Measurements from ENCODE around the gene IQSEC2.
A peak's percentile ranks its signal among the peaks of the same experiment; 100 is the strongest.

Gene IQSEC2

DNA sequence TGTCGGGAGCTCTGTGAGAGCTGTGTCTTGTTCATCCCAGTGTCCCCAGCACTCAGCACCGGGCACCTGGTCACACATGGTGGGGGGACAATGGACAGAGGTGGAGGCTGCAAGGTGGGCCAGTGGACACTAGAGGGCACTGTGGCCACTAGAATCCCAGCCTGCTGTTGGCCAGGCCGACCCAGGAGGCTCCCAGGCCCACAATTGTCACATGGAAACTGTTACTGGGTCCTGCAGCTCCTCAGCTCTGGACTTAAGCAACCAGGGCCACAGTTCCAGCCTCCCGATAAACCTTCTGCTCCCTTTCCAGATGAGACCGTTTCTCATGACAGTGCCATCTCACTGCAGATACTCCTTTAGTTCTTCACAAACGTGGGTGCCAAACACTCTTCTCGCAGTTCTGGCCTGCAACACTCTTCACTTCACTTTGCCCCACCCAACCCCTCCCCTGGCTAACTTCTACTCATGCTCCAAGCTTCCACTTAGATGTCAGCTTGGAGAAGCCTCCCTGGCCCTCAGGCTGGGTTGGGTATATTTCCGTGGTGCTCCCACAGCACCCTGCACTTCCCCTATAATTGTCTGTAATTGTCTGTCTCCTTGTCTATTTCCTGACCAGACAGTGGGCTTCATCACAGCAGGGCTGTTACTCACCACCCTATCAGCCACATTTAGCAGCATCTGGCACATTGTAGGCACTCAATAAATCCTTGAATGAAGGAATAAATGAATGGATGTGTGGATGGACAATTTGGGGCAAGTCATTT, 3.5 kb upstream of the IQSEC2 start (continued):
- TF ChIP-seq, protein P1, sequence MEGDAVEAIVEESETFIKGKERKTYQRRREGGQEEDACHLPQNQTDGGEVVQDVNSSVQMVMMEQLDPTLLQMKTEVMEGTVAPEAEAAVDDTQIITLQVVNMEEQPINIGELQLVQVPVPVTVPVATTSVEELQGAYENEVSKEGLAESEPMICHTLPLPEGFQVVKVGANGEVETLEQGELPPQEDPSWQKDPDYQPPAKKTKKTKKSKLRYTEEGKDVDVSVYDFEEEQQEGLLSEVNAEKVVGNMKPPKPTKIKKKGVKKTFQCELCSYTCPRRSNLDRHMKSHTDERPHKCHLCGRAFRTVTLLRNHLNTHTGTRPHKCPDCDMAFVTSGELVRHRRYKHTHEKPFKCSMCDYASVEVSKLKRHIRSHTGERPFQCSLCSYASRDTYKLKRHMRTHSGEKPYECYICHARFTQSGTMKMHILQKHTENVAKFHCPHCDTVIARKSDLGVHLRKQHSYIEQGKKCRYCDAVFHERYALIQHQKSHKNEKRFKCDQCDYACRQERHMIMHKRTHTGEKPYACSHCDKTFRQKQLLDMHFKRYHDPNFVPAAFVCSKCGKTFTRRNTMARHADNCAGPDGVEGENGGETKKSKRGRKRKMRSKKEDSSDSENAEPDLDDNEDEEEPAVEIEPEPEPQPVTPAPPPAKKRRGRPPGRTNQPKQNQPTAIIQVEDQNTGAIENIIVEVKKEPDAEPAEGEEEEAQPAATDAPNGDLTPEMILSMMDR (tag by site-specific recombination; IDR thresholded peaks at IDR 0.05) = peak; percentile 90
- no peak for TF ChIP-seq ZNF133 (tag by site-specific recombination; IDR thresholded peaks at IDR 0.05)
- TF ChIP-seq ZNF701 (tag by site-specific recombination; IDR thresholded peaks at IDR 0.05) = no peak
- TF ChIP-seq ZNF2 (tag by site-specific recombination; IDR thresholded peaks at IDR 0.05) = 0 out of 2 replicates have a peak, but pooled peaks have one; percentile 41
- no peak for TF ChIP-seq ZNF658 (tag by site-specific recombination; IDR thresholded peaks at IDR 0.05)

DNA sequence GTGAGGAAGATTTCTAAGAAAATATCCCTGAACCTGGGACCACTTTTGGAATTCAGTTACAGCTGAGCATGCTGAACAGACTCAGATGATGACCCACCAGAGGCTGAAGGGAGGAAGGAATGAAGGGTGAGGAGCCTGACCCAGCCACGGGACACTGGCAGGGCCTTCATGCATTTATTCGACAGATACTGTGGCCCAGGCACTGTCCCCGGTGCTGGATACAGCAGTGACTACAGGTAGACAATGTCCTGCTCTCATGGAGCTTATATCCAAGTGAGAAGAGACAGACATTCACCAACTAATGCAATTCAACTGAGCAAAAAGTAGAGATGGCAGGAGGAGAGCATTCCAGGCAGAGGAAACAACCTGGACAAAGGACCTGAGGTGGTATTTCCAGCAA, 2.2 kb upstream of the IQSEC2 start:
- POLR2A ChIA-PET = interaction anchor here (1.1 to 4.8 kb wide), 2 partner anchors 30 to 58 kb away, joined by 3 to 23 read pairs; partner anchors contain the start of gene KDM5C
- Histone ChIP-seq H3K9me3 (ENCODE audit: control insufficient read depth, insufficient read depth, low read depth, low read length) (no peaks in the 10 kb centered on the region), H3K36me3 (ENCODE audit: control insufficient read depth in 2 of 2, insufficient read depth in 1 of 2, low read length in 2 of 2) (no peaks in the 10 kb centered on the region), H3K4me1 (ENCODE audit: control insufficient read depth, insufficient read depth, low read length) (peaks cover 32% of the 10 kb centered on the region), H3K27ac (ENCODE audit: extremely low read depth, low read depth, low read length) (no peak overlapping the region), H3K4me3 (ENCODE audit: low read depth, low read length) (no peak overlapping the region)
- CTCF ChIA-PET = interaction anchor here (0.6 to 9.2 kb wide), 34 partner anchors 10 to 1475 kb away, joined by 3 to 153 read pairs (median 8); partner anchors contain the start of genes KDM5C, RIBC1 and SMC1A
- TF ChIP-seq, protein P2, sequence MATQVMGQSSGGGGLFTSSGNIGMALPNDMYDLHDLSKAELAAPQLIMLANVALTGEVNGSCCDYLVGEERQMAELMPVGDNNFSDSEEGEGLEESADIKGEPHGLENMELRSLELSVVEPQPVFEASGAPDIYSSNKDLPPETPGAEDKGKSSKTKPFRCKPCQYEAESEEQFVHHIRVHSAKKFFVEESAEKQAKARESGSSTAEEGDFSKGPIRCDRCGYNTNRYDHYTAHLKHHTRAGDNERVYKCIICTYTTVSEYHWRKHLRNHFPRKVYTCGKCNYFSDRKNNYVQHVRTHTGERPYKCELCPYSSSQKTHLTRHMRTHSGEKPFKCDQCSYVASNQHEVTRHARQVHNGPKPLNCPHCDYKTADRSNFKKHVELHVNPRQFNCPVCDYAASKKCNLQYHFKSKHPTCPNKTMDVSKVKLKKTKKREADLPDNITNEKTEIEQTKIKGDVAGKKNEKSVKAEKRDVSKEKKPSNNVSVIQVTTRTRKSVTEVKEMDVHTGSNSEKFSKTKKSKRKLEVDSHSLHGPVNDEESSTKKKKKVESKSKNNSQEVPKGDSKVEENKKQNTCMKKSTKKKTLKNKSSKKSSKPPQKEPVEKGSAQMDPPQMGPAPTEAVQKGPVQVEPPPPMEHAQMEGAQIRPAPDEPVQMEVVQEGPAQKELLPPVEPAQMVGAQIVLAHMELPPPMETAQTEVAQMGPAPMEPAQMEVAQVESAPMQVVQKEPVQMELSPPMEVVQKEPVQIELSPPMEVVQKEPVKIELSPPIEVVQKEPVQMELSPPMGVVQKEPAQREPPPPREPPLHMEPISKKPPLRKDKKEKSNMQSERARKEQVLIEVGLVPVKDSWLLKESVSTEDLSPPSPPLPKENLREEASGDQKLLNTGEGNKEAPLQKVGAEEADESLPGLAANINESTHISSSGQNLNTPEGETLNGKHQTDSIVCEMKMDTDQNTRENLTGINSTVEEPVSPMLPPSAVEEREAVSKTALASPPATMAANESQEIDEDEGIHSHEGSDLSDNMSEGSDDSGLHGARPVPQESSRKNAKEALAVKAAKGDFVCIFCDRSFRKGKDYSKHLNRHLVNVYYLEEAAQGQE (tag by site-specific recombination; IDR thresholded peaks at IDR 0.05) = peak; percentile 77
- TF ChIP-seq, protein P3, sequence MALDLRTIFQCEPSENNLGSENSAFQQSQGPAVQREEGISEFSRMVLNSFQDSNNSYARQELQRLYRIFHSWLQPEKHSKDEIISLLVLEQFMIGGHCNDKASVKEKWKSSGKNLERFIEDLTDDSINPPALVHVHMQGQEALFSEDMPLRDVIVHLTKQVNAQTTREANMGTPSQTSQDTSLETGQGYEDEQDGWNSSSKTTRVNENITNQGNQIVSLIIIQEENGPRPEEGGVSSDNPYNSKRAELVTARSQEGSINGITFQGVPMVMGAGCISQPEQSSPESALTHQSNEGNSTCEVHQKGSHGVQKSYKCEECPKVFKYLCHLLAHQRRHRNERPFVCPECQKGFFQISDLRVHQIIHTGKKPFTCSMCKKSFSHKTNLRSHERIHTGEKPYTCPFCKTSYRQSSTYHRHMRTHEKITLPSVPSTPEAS (tag by site-specific recombination; IDR thresholded peaks at IDR 0.05) = no peak
- TF ChIP-seq ZBTB1 (tag by site-specific recombination; IDR thresholded peaks at IDR 0.05) (no peak), ZNF274 (IDR thresholded peaks at IDR 0.05; ENCODE audit: low read length) (no peak), ZNF274 (tag by site-specific recombination; IDR thresholded peaks at IDR 0.05; ENCODE audit: borderline replicate concordance) (no peak)

DNA sequence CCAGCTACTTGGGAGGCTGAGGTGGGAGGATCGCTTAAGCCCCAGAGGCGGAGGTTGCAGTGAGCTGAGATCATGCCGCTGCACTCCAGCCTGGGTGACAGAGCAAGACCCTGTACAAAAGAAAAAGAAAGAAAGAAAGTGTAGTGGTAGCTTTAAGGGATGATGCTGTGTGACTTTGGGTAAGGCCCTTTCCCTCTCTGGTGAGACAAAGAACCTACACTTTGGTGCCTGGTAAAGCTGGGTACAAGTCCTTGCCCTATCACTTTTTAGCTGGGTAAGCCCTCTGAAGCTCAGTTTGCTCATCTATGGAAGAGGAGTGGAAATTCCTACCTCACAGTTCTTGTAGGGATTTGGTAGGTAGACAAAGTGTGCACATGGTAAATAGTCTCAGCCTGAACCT, 1.7 kb upstream of the IQSEC2 start:
- Histone ChIP-seq H3K27ac (ENCODE audit: extremely low read depth, low read depth, low read length) (no peak overlapping the region), H3K9me3 (ENCODE audit: control insufficient read depth, insufficient read depth, low read depth, low read length) (no peaks in the 10 kb centered on the region), H3K4me3 (ENCODE audit: low read depth, low read length) (no peak overlapping the region), H3K4me1 (ENCODE audit: control insufficient read depth, insufficient read depth, low read length) (peaks cover 32% of the 10 kb centered on the region), H3K36me3 (ENCODE audit: control insufficient read depth in 2 of 2, insufficient read depth in 1 of 2, low read length in 2 of 2) (no peaks in the 10 kb centered on the region)
- CTCF ChIA-PET = interaction anchor here (0.6 to 9.2 kb wide), 28 partner anchors 10 to 224 kb away, joined by 3 to 153 read pairs (median 8); partner anchors contain the start of genes KDM5C, RIBC1 and SMC1A
- POLR2A ChIA-PET = interaction anchor here (1.1 to 4.8 kb wide), 4 partner anchors 30 to 139 kb away, joined by 3 to 23 read pairs (median 8); partner anchors contain the start of genes KDM5C, RIBC1 and SMC1A
- no peak for TF ChIP-seq ZNF624 (tag by site-specific recombination; IDR thresholded peaks at IDR 0.05)
- TF ChIP-seq, protein P4, sequence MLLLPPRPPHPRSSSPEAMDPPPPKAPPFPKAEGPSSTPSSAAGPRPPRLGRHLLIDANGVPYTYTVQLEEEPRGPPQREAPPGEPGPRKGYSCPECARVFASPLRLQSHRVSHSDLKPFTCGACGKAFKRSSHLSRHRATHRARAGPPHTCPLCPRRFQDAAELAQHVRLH (tag by site-specific recombination; IDR thresholded peaks at IDR 0.05) = 0 out of 2 replicates have a peak, but pooled peaks have one; percentile 48
- no peak for TF ChIP-seq ZNF658 (tag by site-specific recombination; IDR thresholded peaks at IDR 0.05)
- TF ChIP-seq ZNF660 (tag by site-specific recombination; IDR thresholded peaks at IDR 0.05) = 0 out of 2 replicates have a peak, but pooled peaks have one; percentile 43
- no peak for TF ChIP-seq SETDB1 (IDR thresholded peaks at IDR 0.05; ENCODE audit: insufficient read length, low read length)
- no peak for TF ChIP-seq ZNF292 (tag by site-specific recombination; IDR thresholded peaks at IDR 0.05; ENCODE audit: borderline replicate concordance, low read depth)
- TF ChIP-seq ZNF707 (tag by site-specific recombination; IDR thresholded peaks at IDR 0.05) = no peak
- TF ChIP-seq ZNF549 (tag by site-specific recombination; IDR thresholded peaks at IDR 0.05) = no peak
- TF ChIP-seq, protein P5, sequence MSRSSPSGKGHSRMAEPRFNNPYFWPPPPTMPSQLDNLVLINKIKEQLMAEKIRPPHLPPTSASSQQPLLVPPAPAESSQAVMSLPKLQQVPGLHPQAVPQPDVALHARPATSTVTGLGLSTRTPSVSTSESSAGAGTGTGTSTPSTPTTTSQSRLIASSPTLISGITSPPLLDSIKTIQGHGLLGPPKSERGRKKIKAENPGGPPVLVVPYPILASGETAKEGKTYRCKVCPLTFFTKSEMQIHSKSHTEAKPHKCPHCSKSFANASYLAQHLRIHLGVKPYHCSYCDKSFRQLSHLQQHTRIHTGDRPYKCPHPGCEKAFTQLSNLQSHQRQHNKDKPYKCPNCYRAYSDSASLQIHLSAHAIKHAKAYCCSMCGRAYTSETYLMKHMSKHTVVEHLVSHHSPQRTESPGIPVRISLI (tag by site-specific recombination; IDR thresholded peaks at IDR 0.05) = no peak
- TF ChIP-seq ZNF768 (tag by site-specific recombination; IDR thresholded peaks at IDR 0.05) = no peak; the same call in 1 of the 2 replicates
